AG09319 (cell line): ENCODE results near the gene FBXO45.
A peak's percentile ranks its signal among the peaks of the same experiment; 100 is the strongest.

Source experiments
- DNase-seq: peaks from one replicate; pipeline ENCODE4 v3.0.0-alpha.2; 2010; ENCODE audit warnings: low read depth; ENCODE audit errors: extremely low read depth
- CTCF ChIP-seq: IDR thresholded peaks from 2 replicates; pipeline ENCODE4 v1.5.1; 2011; ENCODE audit warnings: low read depth, mild to moderate bottlenecking, inconsistent platforms, low read length, moderate library complexity

Gene FBXO45

GRCh38 chr3:196528639-196529233 is 39.7 kb upstream of the FBXO45 start:
- peak; percentile 48 for TF ChIP-seq CTCF
- no peak for DNase-seq

- TF ChIP-seq CTCF: no peak
- no peak for DNase-seq
Observed at GRCh38 chr3:196531418-196531817, 37.0 kb upstream of the FBXO45 start.

GRCh38 chr3:196533260-196533681 is 35.2 kb upstream of the FBXO45 start:
- TF ChIP-seq CTCF: no peak
- no peak for DNase-seq

- TF ChIP-seq CTCF: peak; percentile 66
- DNase-seq: no peak
Observed at GRCh38 chr3:196537319-196537984, 31.0 kb upstream of the FBXO45 start.

- TF ChIP-seq CTCF: no peak
- DNase-seq: no peak
Observed at GRCh38 chr3:196541684-196542445, 26.6 kb upstream of the FBXO45 start.

GRCh38 chr3:196544491-196544992 is 23.9 kb upstream of the FBXO45 start:
- no peak for DNase-seq
- no peak for TF ChIP-seq CTCF

GRCh38 chr3:196546537-196546936 is 21.9 kb upstream of the FBXO45 start:
- TF ChIP-seq CTCF: no peak
- DNase-seq: no peak
